Hepatocyte (in vitro differentiated cells): ENCODE measurements around the gene B4GALT3.

ENCODE experiments used
- CTCF ChIP-seq: fragments of 200-600 bp; sonication (generic); IDR thresholded peaks from 2 replicates; pipeline ENCODE4 v1.5.1; 2016; ENCODE audit warnings: antibody characterized with exemption, mild to moderate bottlenecking; ENCODE audit not compliant: poor library complexity
- EZH2 ChIP-seq: fragments of 200-600 bp; sonication (generic); IDR thresholded peaks from 2 replicates; pipeline ENCODE4 v1.6.1; 2016; ENCODE audit warnings: antibody characterized with exemption, mild to moderate bottlenecking, borderline replicate concordance

- no peak for TF ChIP-seq CTCF
- no peak for TF ChIP-seq EZH2
Observed at GRCh38 chr1:161222175-161223019, 45.1 kb upstream of the B4GALT3 start.
